HG03342 (cell line): ENCODE data around the gene NFE2L2.
"Not testable (repeated sequence)": the region's sequence is repeated elsewhere in the genome, so short reads cannot be mapped to it uniquely, and the experiment has no call there.

ENCODE experiments used
- ATAC-seq: cut with Tn5 transposase; IDR thresholded peaks from one replicate; pipeline ENCODE4 v1.9.1; 2021; ENCODE audit warnings: mild to moderate bottlenecking, moderate library complexity; ENCODE audit not compliant: unreplicated experiment

NFE2L2 gene

GRCh38 chr2:177258059-177258458 is 6.5 kb downstream of the NFE2L2 start:
- no peak for ATAC-seq

- ATAC-seq, result no peak
Measured at GRCh38 chr2:177257471-177257870, 7.1 kb downstream of the NFE2L2 start.

- no peak for ATAC-seq
Measured at GRCh38 chr2:177256695-177257094, 7.8 kb downstream of the NFE2L2 start.

- no peak for ATAC-seq
Measured at GRCh38 chr2:177256026-177256425, 8.5 kb downstream of the NFE2L2 start.

GRCh38 chr2:177255227-177255601 is 9.3 kb downstream of the NFE2L2 start:
- no peak for ATAC-seq

GRCh38 chr2:177254433-177255226 is 9.9 kb downstream of the NFE2L2 start:
- ATAC-seq, result no peak

GRCh38 chr2:177253704-177254103 is 10.8 kb downstream of the NFE2L2 start:
- ATAC-seq, result no peak

- no peak for ATAC-seq
Measured at GRCh38 chr2:177252808-177253531, 11.6 kb downstream of the NFE2L2 start.

- no peak for ATAC-seq
Measured at GRCh38 chr2:177251165-177251542, 13.4 kb downstream of the NFE2L2 start.

- no peak for ATAC-seq
Measured at GRCh38 chr2:177250461-177250860, 14.1 kb downstream of the NFE2L2 start.

- ATAC-seq, result no peak
Measured at GRCh38 chr2:177249038-177249437, 15.5 kb downstream of the NFE2L2 start.

- no peak for ATAC-seq
Measured at GRCh38 chr2:177247693-177248262, 16.7 kb downstream of the NFE2L2 start.

- not testable (repeated sequence) for ATAC-seq
Measured at GRCh38 chr2:177246523-177247030, 17.9 kb downstream of the NFE2L2 start.

GRCh38 chr2:177246000-177246399 is 18.5 kb downstream of the NFE2L2 start:
- ATAC-seq, result no peak

- no peak for ATAC-seq
Measured at GRCh38 chr2:177245010-177245422, 19.5 kb downstream of the NFE2L2 start.

GRCh38 chr2:177244244-177244771 is 20.2 kb downstream of the NFE2L2 start:
- ATAC-seq, result no peak

GRCh38 chr2:177243476-177243875 is 21.1 kb downstream of the NFE2L2 start:
- no peak for ATAC-seq

GRCh38 chr2:177243073-177243472 is 21.5 kb downstream of the NFE2L2 start:
- ATAC-seq, result no peak

GRCh38 chr2:177242121-177242987 is 22.2 kb downstream of the NFE2L2 start:
- ATAC-seq, result no peak

- ATAC-seq, result no peak
Measured at GRCh38 chr2:177241711-177242120, 22.8 kb downstream of the NFE2L2 start.
